NK-92 treated with Interleukin-12 subunit alpha and Interleukin-12 subunit beta, amount 100 ng/mL, for 24 hours (cell line): ENCODE results near the gene KRT36.

Source experiments
- DNase-seq: peaks from one replicate; lab custom pipeline; 2025; lab: John Stamatoyannopoulos, UW

The KRT36 gene

DNA sequence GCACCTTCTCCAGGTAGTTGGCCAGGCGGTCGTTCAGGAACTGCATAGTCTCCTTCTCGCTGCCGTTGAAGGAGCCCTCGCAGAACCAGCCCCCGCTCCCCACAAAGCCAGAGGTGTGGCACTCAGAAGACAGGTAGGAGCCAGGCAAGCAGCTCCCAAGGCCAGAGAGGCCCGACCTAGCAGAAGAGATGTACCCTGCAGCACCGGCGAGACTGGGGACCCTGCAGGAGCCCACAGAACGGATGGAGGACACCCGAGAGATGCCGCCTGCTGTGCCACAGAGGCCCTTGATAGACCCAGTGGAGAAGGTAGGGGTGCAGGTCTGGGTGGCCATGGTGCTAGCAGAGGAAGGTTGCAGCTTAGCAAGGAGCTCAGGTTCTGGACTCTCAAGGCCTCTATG lies at the start of gene KRT36:
KRT36 (minus strand) TSS at position 380 of the 400 bp plus-strand sequence; CDS start at position 334, 46 bp downstream.
- DNase-seq: no peak

- DNase-seq: no peak
Observed at GRCh38 chr17:41539071-41539492, 49.4 kb upstream of the KRT36 start.

GRCh38 chr17:41538565-41538991 lies 48.9 kb upstream of the KRT36 start:
- DNase-seq: no peak

GRCh38 chr17:41537990-41538389 lies 48.3 kb upstream of the KRT36 start:
- no peak for DNase-seq

GRCh38 chr17:41537614-41537954 lies 47.9 kb upstream of the KRT36 start:
- DNase-seq: no peak

- DNase-seq: no peak
Observed at GRCh38 chr17:41536741-41537613, 47.3 kb upstream of the KRT36 start.

GRCh38 chr17:41535764-41536481 lies 46.2 kb upstream of the KRT36 start:
- no peak for DNase-seq

- no peak for DNase-seq
Observed at GRCh38 chr17:41534899-41535546, 45.3 kb upstream of the KRT36 start.

DNA sequence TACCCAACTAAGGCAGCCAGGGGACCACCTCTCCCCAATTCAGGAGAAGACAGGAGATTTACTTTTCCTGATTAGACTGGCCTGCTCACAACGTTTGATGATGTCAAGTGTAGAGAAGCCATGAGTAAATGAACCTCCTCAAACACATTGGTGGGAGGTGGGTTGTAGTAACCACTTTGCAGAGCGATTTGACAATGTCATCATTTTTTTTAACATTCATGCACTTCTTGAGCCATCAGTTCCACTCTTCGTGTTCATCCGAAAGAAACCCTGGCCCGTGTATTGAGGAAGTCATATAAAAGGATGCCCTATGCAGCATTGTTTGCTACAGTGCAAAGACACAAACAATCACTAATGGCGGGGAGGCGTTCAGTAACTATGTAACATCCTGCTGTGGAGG lies 43.9 kb upstream of the KRT36 start:
- no peak for DNase-seq

DNA sequence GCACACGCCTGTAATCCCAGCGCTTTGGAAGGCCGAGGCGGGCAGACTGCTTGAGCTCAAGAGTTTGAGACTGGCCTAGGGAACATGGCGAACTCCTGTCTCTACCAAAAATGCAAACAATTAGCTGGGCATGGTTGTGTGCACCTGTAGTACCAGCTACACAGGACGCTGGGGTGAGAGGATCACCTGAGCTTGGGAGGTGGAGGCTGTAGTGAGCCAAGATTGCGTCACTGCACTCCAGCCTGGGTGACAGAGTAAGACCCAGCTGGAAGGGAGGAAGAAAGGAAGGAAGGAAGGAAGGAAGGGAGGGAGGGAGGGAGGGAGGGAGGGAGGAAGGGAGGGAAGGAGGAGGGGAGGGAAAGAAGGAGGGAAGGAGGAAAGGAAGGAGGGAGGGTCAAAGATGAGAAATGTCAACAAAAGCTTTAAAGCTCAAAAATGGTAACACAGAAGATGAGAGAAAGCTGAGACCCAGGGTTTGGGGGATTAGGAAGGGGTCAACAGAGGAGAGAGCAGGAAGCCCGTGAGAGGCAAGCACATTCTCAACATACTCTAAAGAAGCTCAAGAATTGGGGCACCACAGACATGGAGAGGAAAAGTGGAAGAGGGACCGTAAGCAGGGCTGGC lies 43.3 kb upstream of the KRT36 start:
- no peak for DNase-seq

DNA sequence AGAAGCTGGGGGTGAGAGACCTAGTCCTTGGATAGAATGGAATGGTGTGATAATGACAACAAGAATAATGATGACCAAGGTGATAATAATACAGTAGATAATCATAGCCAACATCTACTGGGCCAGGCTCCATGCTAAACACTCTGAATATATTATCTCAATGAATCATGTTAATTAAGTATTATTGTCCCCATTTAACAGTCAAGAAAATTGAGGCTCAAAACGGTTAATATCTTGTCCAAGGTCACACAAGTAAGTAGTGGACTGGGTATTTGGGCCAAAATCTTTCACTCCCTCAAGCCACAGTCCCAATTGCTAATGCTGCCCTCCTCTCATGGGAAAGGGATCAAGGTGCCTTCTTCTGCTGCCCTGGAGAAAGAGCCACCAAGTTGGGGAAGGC lies 42.3 kb upstream of the KRT36 start:
- DNase-seq: no peak

DNA sequence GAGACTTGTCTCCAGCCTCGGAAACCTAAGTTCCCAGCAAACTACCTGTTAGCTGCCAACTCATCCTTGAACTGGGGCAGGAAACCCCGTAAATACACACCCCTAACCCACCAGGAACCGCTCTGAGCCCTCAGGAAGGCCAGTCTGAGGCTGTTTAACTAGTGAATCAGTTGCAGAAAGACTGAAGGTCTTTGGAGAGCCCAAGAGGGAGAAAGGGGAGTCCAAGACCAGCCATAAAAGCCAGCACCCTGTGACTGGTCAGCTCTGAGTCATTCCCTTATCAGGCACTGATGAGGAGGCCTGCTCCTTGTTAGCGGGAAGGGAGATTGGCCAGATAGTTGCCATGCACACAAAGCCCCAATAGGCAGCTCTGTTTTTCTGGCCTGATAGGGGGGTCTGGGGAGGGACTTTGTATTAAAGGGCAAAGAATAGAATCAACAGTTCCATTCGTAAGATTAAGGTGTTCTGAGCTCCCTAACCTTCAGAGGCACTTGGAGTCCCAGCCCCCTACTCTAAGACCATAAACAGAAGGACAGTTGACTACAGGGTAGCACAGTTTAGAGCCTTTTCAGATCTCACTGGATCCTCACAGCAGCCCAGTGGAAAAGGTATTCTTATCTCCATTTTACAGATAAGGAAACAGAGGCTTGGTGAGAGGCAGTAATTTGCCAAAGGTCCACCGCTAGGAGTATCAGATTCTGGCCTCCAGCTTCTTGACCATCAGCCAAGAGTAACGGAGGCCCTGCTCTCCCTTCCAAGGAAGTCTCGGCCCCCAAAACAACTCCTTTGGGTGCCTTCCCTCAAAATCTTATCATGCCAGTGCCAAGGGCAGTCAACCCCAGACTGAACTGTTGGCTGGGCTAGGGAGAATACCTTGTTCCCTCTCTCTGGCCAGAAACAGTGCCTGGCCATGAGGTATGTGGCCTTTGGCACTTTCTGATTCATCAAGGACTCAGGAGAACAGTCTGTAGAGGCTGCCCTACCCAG lies 40.6 kb upstream of the KRT36 start:
- no peak for DNase-seq

GRCh38 chr17:41529491-41529915 lies 39.8 kb upstream of the KRT36 start:
- no peak for DNase-seq

GRCh38 chr17:41528959-41529353 lies 39.2 kb upstream of the KRT36 start:
- DNase-seq: no peak

- DNase-seq: no peak
Observed at GRCh38 chr17:41527063-41528023, 37.6 kb upstream of the KRT36 start.

- DNase-seq: no peak
Observed at GRCh38 chr17:41524261-41524660, 34.6 kb upstream of the KRT36 start.

GRCh38 chr17:41523787-41524186 lies 34.1 kb upstream of the KRT36 start:
- no peak for DNase-seq

GRCh38 chr17:41523225-41523593 lies 33.5 kb upstream of the KRT36 start:
- DNase-seq: no peak

GRCh38 chr17:41522301-41523224 lies 32.9 kb upstream of the KRT36 start:
- no peak for DNase-seq
